Measurements from ENCODE around the gene AXL.
"Not testable (repeated sequence)": the region's sequence is repeated elsewhere in the genome, so short reads cannot be mapped to it uniquely, and the experiment has no call there.

Gene AXL

GRCh38 chr19:41206926-41207750, 11.9 kb upstream of the AXL start:
- no peak for DNase-seq (ENCODE audit: low read depth, low spot score)

GRCh38 chr19:41214161-41214560, 4.9 kb upstream of the AXL start:
- DNase-seq (ENCODE audit: low read depth, low spot score): no peak

- no peak for DNase-seq (ENCODE audit: low read depth, low spot score)
These were observed 1.3 kb upstream of the AXL start for GRCh38 chr19:41217741-41218140.

GRCh38 chr19:41218249-41218614, 791 bp upstream of the AXL start:
- DNase-seq (ENCODE audit: low read depth, low spot score): no peak

- no peak for DNase-seq (ENCODE audit: low read depth, low spot score)
These were observed 1.0 kb downstream of the AXL start for GRCh38 chr19:41219924-41220567.

- no peak for DNase-seq (ENCODE audit: low read depth, low spot score)
These were observed 1.8 kb downstream of the AXL start for GRCh38 chr19:41220811-41221210.

GRCh38 chr19:41221514-41222205, 2.6 kb downstream of the AXL start:
- no peak for DNase-seq (ENCODE audit: low read depth, low spot score)

GRCh38 chr19:41222240-41222639, 3.2 kb downstream of the AXL start:
- DNase-seq (ENCODE audit: low read depth, low spot score): no peak

- DNase-seq (ENCODE audit: low read depth, low spot score): no peak
These were observed 4.6 kb downstream of the AXL start for GRCh38 chr19:41223431-41224234.

GRCh38 chr19:41224632-41225031, 5.6 kb downstream of the AXL start:
- DNase-seq (ENCODE audit: low read depth, low spot score): no peak

- DNase-seq (ENCODE audit: low read depth, low spot score): peak; percentile 60
These were observed 6.4 kb downstream of the AXL start for GRCh38 chr19:41225238-41226052.

- DNase-seq (ENCODE audit: low read depth, low spot score): no peak
These were observed 7.2 kb downstream of the AXL start for GRCh38 chr19:41226053-41226873.

- DNase-seq (ENCODE audit: low read depth, low spot score): no peak
These were observed 7.9 kb downstream of the AXL start for GRCh38 chr19:41226874-41227390.

- no peak for DNase-seq (ENCODE audit: low read depth, low spot score)
These were observed 9.5 kb downstream of the AXL start for GRCh38 chr19:41228486-41228885.

- DNase-seq (ENCODE audit: low read depth, low spot score): not testable (repeated sequence)
These were observed 10.3 kb downstream of the AXL start for GRCh38 chr19:41229338-41229737.

- no peak for DNase-seq (ENCODE audit: low read depth, low spot score)
These were observed 11.2 kb downstream of the AXL start for GRCh38 chr19:41230067-41230857.

GRCh38 chr19:41232686-41233085, 13.7 kb downstream of the AXL start:
- DNase-seq (ENCODE audit: low read depth, low spot score): no peak

- no peak for DNase-seq (ENCODE audit: low read depth, low spot score)
These were observed 14.8 kb downstream of the AXL start for GRCh38 chr19:41233748-41234240.

All from brain pericyte (primary cell).